ENCODE results near the gene BBX.

The BBX gene

DNA sequence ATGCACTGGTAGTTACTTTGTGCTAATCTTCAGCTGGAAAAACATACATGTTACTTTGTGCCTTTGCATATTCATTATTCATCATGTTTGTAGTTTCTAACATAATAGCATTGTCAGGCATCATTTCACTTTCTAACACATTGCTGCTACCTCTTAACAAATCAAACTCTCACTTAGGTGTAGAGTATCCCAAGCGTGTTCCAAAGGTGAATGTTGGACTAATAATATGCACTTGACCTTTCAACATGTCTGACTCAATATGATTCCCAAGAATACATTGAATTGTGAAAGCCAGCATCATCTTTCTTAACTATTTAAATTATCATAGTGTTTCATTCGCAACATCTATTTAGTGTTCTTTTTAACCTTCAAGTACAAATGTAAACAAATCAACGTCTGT, 211.6 kb downstream of the BBX start:
- H3K9ac ChIP-seq (ENCODE audit: low read depth, low read length, poor library complexity): no peak overlapping the region
- H2BK15ac ChIP-seq (ENCODE audit: low read length): no peak overlapping the region
- no peak overlapping the region for H2BK12ac ChIP-seq (ENCODE audit: low read length)
- no peak for DNase-seq (ENCODE audit: low spot score)
- no peak overlapping the region for H4K91ac ChIP-seq (ENCODE audit: low read depth, low read length, poor library complexity)
- peaks cover 0 to under 1% of the 10 kb centered on the region in 2 donors for H3K4me1 ChIP-seq (ENCODE audit: control insufficient read depth in 2 of 2, insufficient read depth in 1 of 2, low read depth in 1 of 2, low read length in 2 of 2)
- no peak overlapping the region for H2AK5ac ChIP-seq (ENCODE audit: low read depth, low read length)
- H3K4me3 ChIP-seq (ENCODE audit: low read length in 2 of 2): no peak overlapping the region
- no peak overlapping the region for H3K18ac ChIP-seq (ENCODE audit: low read length)
- no peak overlapping the region for H4K8ac ChIP-seq (ENCODE audit: low read depth, low read length)
- no CpG with 5 or more reads among the region's 3 CpGs for WGBS, 2 donors (ENCODE audit: extremely low coverage in 2 of 2, insufficient read length in 2 of 2, insufficient replicate concordance in 1 of 2)
- H3K27ac ChIP-seq (replicated peaks; ENCODE audit: low read length): no peak overlapping the region
- no peak overlapping the region for H3K23ac ChIP-seq (ENCODE audit: low read depth, low read length, poor library complexity)
- no peaks in the 10 kb centered on the region for H3K79me1 ChIP-seq (ENCODE audit: low read depth, low read length)
- H2AFZ ChIP-seq (ENCODE audit: low read length): no peak overlapping the region
- H3K4ac ChIP-seq (ENCODE audit: low read length): no peak overlapping the region
- H3K4me2 ChIP-seq (ENCODE audit: insufficient read depth, low read length, poor library complexity, severe bottlenecking): no peak overlapping the region
- no peak overlapping the region for H2BK120ac ChIP-seq (ENCODE audit: low read depth, low read length)
- no peak overlapping the region for H2BK5ac ChIP-seq (ENCODE audit: low read length)
- no peaks in the 10 kb centered on the region for H3K9me3 ChIP-seq (replicated peaks in 1 of 2; ENCODE audit: control insufficient read depth in 2 of 2, insufficient read depth in 1 of 2, low read depth in 1 of 2, low read length in 2 of 2)
- H3K27me3 ChIP-seq (ENCODE audit: control insufficient read depth in 3 of 3, insufficient read depth in 3 of 3, low read depth in 1 of 3, low read length in 3 of 3): no peaks in the 10 kb centered on the region
- peaks cover 0 to 34% of the 10 kb centered on the region in 2 donors for H3K36me3 ChIP-seq (replicated peaks in 1 of 2; ENCODE audit: control insufficient read depth in 2 of 2, insufficient read depth in 2 of 2, low read length in 2 of 2)
- no peak overlapping the region for H3K14ac ChIP-seq (ENCODE audit: low read length)

DNA sequence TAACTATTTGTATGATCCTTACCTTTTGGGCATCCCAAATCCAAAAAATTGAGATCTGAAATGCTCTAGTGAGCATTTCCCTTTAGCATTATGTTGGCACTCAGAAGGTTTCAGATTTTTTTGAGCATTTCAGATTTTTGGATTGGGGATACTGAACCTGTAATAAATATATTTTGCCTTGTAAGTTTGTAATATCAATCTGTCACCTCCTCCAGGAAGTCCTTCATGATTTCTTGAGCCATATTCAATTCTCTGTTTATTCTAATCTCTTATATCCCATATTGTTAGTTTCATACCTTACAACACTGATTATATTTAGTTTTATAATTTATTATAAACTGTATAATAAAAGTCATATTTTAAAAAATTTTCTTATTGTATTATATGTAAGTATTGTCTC, 215.2 kb downstream of the BBX start:
- Histone ChIP-seq H3K4me1 (ENCODE audit: control insufficient read depth in 2 of 2, insufficient read depth in 1 of 2, low read depth in 1 of 2, low read length in 2 of 2) (peaks cover 4 to 8% of the 10 kb centered on the region in 2 donors), H3K14ac (ENCODE audit: low read length) (no peak overlapping the region), H2BK120ac (ENCODE audit: low read depth, low read length) (no peak overlapping the region), H2AK5ac (ENCODE audit: low read depth, low read length) (no peak overlapping the region), H4K8ac (ENCODE audit: low read depth, low read length) (no peak overlapping the region), H2BK15ac (ENCODE audit: low read length) (no peak overlapping the region), H3K18ac (ENCODE audit: low read length) (no peak overlapping the region), H3K4me2 (ENCODE audit: insufficient read depth, low read length, poor library complexity, severe bottlenecking) (no peak overlapping the region), H2BK5ac (ENCODE audit: low read length) (no peak overlapping the region), H3K4me3 (ENCODE audit: low read length in 2 of 2) (no peak overlapping the region), H3K4ac (ENCODE audit: low read length) (no peak overlapping the region), H3K27me3 (ENCODE audit: control insufficient read depth in 3 of 3, insufficient read depth in 3 of 3, low read depth in 1 of 3, low read length in 3 of 3) (no peaks in the 10 kb centered on the region), H3K23ac (ENCODE audit: low read depth, low read length, poor library complexity) (no peak overlapping the region), H3K79me1 (ENCODE audit: low read depth, low read length) (no peaks in the 10 kb centered on the region), H4K91ac (ENCODE audit: low read depth, low read length, poor library complexity) (no peak overlapping the region), H3K36me3 (replicated peaks in 1 of 2; ENCODE audit: control insufficient read depth in 2 of 2, insufficient read depth in 2 of 2, low read length in 2 of 2) (peaks cover 0 to 14% of the 10 kb centered on the region in 2 donors), H2AFZ (ENCODE audit: low read length) (no peak overlapping the region), H3K27ac (replicated peaks; ENCODE audit: low read length) (no peak overlapping the region), H3K9me3 (replicated peaks in 1 of 2; ENCODE audit: control insufficient read depth in 2 of 2, insufficient read depth in 1 of 2, low read depth in 1 of 2, low read length in 2 of 2) (no peaks in the 10 kb centered on the region), H3K9ac (ENCODE audit: low read depth, low read length, poor library complexity) (no peak overlapping the region), H2BK12ac (ENCODE audit: low read length) (no peak overlapping the region)
- no peak for DNase-seq (ENCODE audit: low spot score)

DNA sequence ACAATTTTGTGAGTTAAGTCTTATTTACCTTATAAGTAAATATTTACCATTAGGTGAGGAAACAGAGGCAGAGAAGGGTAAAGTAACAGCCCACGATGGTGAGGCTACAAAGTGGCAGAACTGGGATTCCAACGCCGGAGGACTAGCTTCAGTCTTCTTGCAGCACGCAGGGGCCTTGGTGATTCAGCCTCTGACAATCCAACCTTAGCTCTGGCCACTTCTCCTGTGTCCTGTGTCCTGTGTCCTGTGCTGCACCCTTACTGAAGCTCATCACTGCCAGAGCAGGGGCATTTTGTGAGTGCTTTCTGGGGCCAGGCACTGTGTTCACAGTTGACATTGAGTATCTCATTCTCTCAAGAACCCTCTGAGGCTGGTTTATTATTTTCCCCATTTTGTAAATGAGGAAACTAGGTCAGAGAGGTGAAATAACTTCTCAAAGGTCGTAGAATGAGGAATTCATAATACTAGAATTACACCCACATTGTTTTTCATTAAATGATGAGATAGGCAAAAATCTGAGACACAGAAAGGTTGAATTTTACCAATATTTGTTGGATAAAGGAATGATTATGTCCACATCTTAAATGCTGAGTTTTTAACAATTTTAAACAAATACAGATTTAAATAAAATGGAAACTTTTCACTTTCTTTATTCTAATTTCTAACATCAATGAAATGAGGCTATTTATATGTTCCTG, 215.9 kb downstream of the BBX start:
- Histone ChIP-seq H2AK5ac (ENCODE audit: low read depth, low read length) (no peak overlapping the region), H3K27me3 (ENCODE audit: control insufficient read depth in 3 of 3, insufficient read depth in 3 of 3, low read depth in 1 of 3, low read length in 3 of 3) (no peaks in the 10 kb centered on the region), H4K91ac (ENCODE audit: low read depth, low read length, poor library complexity) (no peak overlapping the region), H3K18ac (ENCODE audit: low read length) (no peak overlapping the region), H2BK15ac (ENCODE audit: low read length) (no peak overlapping the region), H3K36me3 (replicated peaks in 1 of 2; ENCODE audit: control insufficient read depth in 2 of 2, insufficient read depth in 2 of 2, low read length in 2 of 2) (peaks cover 0 to 7% of the 10 kb centered on the region in 2 donors), H3K9ac (ENCODE audit: low read depth, low read length, poor library complexity) (no peak overlapping the region), H3K27ac (replicated peaks; ENCODE audit: low read length) (no peak overlapping the region), H3K14ac (ENCODE audit: low read length) (no peak overlapping the region), H2BK5ac (ENCODE audit: low read length) (no peak overlapping the region), H3K4me1 (ENCODE audit: control insufficient read depth in 2 of 2, insufficient read depth in 1 of 2, low read depth in 1 of 2, low read length in 2 of 2) (peaks cover 6 to 10% of the 10 kb centered on the region in 2 donors), H2AFZ (ENCODE audit: low read length) (no peak overlapping the region), H3K9me3 (replicated peaks in 1 of 2; ENCODE audit: control insufficient read depth in 2 of 2, insufficient read depth in 1 of 2, low read depth in 1 of 2, low read length in 2 of 2) (no peaks in the 10 kb centered on the region), H3K4me3 (ENCODE audit: low read length in 2 of 2) (no peak overlapping the region), H4K8ac (ENCODE audit: low read depth, low read length) (no peak overlapping the region), H2BK120ac (ENCODE audit: low read depth, low read length) (no peak overlapping the region), H3K79me1 (ENCODE audit: low read depth, low read length) (no peaks in the 10 kb centered on the region), H2BK12ac (ENCODE audit: low read length) (no peak overlapping the region), H3K4ac (ENCODE audit: low read length) (no peak overlapping the region), H3K23ac (ENCODE audit: low read depth, low read length, poor library complexity) (no peak overlapping the region), H3K4me2 (ENCODE audit: insufficient read depth, low read length, poor library complexity, severe bottlenecking) (no peak overlapping the region)
- DNase-seq (ENCODE audit: low spot score): no peak
- no CpG with 5 or more reads among the region's 5 CpGs for WGBS, 2 donors (ENCODE audit: extremely low coverage in 2 of 2, insufficient read length in 2 of 2, insufficient replicate concordance in 1 of 2)

DNA sequence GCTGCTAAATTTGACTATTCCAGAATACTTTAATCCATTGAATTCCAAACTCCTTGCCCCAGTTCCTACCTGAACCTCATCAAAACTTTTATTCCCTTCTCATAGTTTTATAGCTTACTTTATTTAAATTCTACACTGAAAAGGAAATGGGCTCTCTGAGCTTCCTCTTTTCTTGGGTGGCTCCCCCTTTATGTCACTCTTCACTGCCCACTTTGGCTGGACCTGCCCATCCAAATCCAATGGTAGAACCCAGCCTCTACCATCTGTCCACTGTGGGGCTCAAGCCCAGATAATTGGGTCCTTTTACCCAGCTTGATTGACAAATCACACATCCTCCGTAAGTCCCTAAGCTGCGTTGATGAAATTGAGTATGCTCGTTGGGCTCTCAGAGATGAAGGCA, 216.5 kb downstream of the BBX start:
- no peak overlapping the region for H3K23ac ChIP-seq (ENCODE audit: low read depth, low read length, poor library complexity)
- no peak overlapping the region for H3K4me2 ChIP-seq (ENCODE audit: insufficient read depth, low read length, poor library complexity, severe bottlenecking)
- no peak overlapping the region for H2BK15ac ChIP-seq (ENCODE audit: low read length)
- no peak overlapping the region for H4K8ac ChIP-seq (ENCODE audit: low read depth, low read length)
- H2AFZ ChIP-seq (ENCODE audit: low read length): no peak overlapping the region
- H2AK5ac ChIP-seq (ENCODE audit: low read depth, low read length): no peak overlapping the region
- DNase-seq (ENCODE audit: low spot score): no peak
- H4K91ac ChIP-seq (ENCODE audit: low read depth, low read length, poor library complexity): no peak overlapping the region
- no peak overlapping the region for H3K18ac ChIP-seq (ENCODE audit: low read length)
- H2BK120ac ChIP-seq (ENCODE audit: low read depth, low read length): no peak overlapping the region
- no peak overlapping the region for H3K4ac ChIP-seq (ENCODE audit: low read length)
- no CpG with 5 or more reads among the region's 3 CpGs for WGBS, 2 donors (ENCODE audit: extremely low coverage in 2 of 2, insufficient read length in 2 of 2, insufficient replicate concordance in 1 of 2)
- H3K27ac ChIP-seq (replicated peaks; ENCODE audit: low read length): no peak overlapping the region
- peak overlapping the region in 1 of 2 donors; percentile 62 for H3K4me3 ChIP-seq (ENCODE audit: low read length in 2 of 2)
- no peaks in the 10 kb centered on the region for H3K27me3 ChIP-seq (ENCODE audit: control insufficient read depth in 3 of 3, insufficient read depth in 3 of 3, low read depth in 1 of 3, low read length in 3 of 3)
- no peaks in the 10 kb centered on the region for H3K9me3 ChIP-seq (replicated peaks in 1 of 2; ENCODE audit: control insufficient read depth in 2 of 2, insufficient read depth in 1 of 2, low read depth in 1 of 2, low read length in 2 of 2)
- no peak overlapping the region for H3K9ac ChIP-seq (ENCODE audit: low read depth, low read length, poor library complexity)
- H3K36me3 ChIP-seq (replicated peaks in 1 of 2; ENCODE audit: control insufficient read depth in 2 of 2, insufficient read depth in 2 of 2, low read length in 2 of 2): peaks cover 0 to 1% of the 10 kb centered on the region in 2 donors
- no peak overlapping the region for H2BK12ac ChIP-seq (ENCODE audit: low read length)
- H2BK5ac ChIP-seq (ENCODE audit: low read length): no peak overlapping the region
- H3K14ac ChIP-seq (ENCODE audit: low read length): no peak overlapping the region
- no peaks in the 10 kb centered on the region for H3K79me1 ChIP-seq (ENCODE audit: low read depth, low read length)
- H3K4me1 ChIP-seq (ENCODE audit: control insufficient read depth in 2 of 2, insufficient read depth in 1 of 2, low read depth in 1 of 2, low read length in 2 of 2): peaks cover 6 to 10% of the 10 kb centered on the region in 2 donors
